GM12878 (cell line): Measurements from ENCODE around the gene FETUB. TPM values are rescaled to one million over a fixed set of nuclear protein-coding genes. Genes with fewer than 3 reads are reported as not detected.

Experiments
- ATAC-seq: fragments of 200-7000 bp; cut with Tn5 transposase; 3 replicates; pipeline ENCODE4 v1.9.1; 2020; ENCODE audit warnings: mild to moderate bottlenecking, moderate library complexity
- BruUV-seq: library from RNA; stranded (reverse); fragments of 400-500 nt; replicated peaks from 2 replicates; lab custom pipeline; 2021; lab: Mats Ljungman, UMichigan
- CTCF ChIA-PET: fragments of 300-600 bp; sonication (Branson Sonifier 250); formaldehyde crosslinking; extraction: SDS; loops from one replicate; lab custom pipeline; 2021; ENCODE audit warnings: inconsistent platforms; lab: Yijun Ruan, JAX
- POLR2A ChIA-PET: fragments of 350-600 bp; formaldehyde crosslinking; extraction: SDS; loops from one replicate; lab custom pipeline; 2021; ENCODE audit warnings: inconsistent platforms; lab: Charles Lee
- RAD21 ChIA-PET: fragments of 300-600 bp; sonication (Branson Sonifier 250); formaldehyde crosslinking; loops from one replicate; lab custom pipeline; 2023; ENCODE audit warnings: antibody characterized with exemption; ENCODE audit not compliant: unreplicated experiment; lab: Charles Lee
- SMC1A ChIA-PET: fragments of 300-600 bp; sonication (Branson Sonifier 250); formaldehyde crosslinking; loops from one replicate; lab custom pipeline; 2023; ENCODE audit not compliant: unreplicated experiment, uncharacterized antibody; lab: Charles Lee
- DNase-seq: peaks from one replicate; pipeline ENCODE4 v3.0.0-alpha.2; 2011; ENCODE audit warnings: low read depth, low spot score
- FAIRE-seq: peaks from 3 replicates; lab custom pipeline; 2011; peaks lifted over from hg19 to GRCh38; lab: Jason Lieb, UNC
- H2AFZ ChIP-seq: 2 replicates; pipeline ENCODE4 v1.6.0; 2011; ENCODE audit warnings: low read depth, low read length, control low read depth; ENCODE audit not compliant: control insufficient read depth
- H3K27ac ChIP-seq: 2 replicates; pipeline ENCODE4 v1.5.1; 2011; ENCODE audit warnings: control low read depth; ENCODE audit not compliant: control insufficient read depth, insufficient read depth
- H3K27me3 ChIP-seq, 2 experiments: replicated peaks in 1 of 2; 2 replicates each; pipeline versions ENCODE4 v1.6.0 to v1.6.1; 2011; ENCODE audit warnings: low read length in 1 of 2; ENCODE audit not compliant: control insufficient read depth in 2 of 2, insufficient read depth in 2 of 2
- H3K36me3 ChIP-seq, 2 experiments: 2 replicates each; pipeline ENCODE4 v1.5.1; 2011; ENCODE audit warnings: low read length in 1 of 2; ENCODE audit not compliant: control insufficient read depth in 2 of 2, insufficient read depth in 2 of 2
- H3K4me1 ChIP-seq: 2 replicates; pipeline ENCODE4 v1.6.1; 2011; ENCODE audit warnings: mild to moderate bottlenecking, low read length, moderate library complexity, mixed read lengths; ENCODE audit not compliant: control insufficient read depth, insufficient read depth
- H3K4me2 ChIP-seq: 2 replicates; pipeline ENCODE4 v1.6.0; 2011; ENCODE audit warnings: control low read depth; ENCODE audit not compliant: control insufficient read depth, insufficient read depth
- H3K4me3 ChIP-seq: fragments of 200-600 bp; sonication (generic); 2 replicates; pipeline ENCODE4 v1.5.1; 2016
- H3K79me2 ChIP-seq: 2 replicates; pipeline ENCODE4 v1.6.0; 2011; ENCODE audit warnings: low read length; ENCODE audit not compliant: control insufficient read depth, insufficient read depth
- H3K9ac ChIP-seq: 2 replicates; pipeline ENCODE4 v1.8.0; 2011; ENCODE audit warnings: low read length, control low read depth, mixed read lengths; ENCODE audit not compliant: control insufficient read depth, insufficient read depth
- H3K9me3 ChIP-seq: replicated peaks from 3 replicates; pipeline ENCODE4 v1.5.1; 2011; ENCODE audit warnings: mild to moderate bottlenecking, low read length; ENCODE audit not compliant: control insufficient read depth, insufficient read depth
- H4K20me1 ChIP-seq: 2 replicates; pipeline ENCODE4 v1.6.0; 2011; ENCODE audit not compliant: control insufficient read depth, insufficient read depth
- ASH2L ChIP-seq: fragments of 300-600, 200-600 bp; sonication (generic); IDR thresholded peaks from 2 replicates; pipeline ENCODE4 v1.6.1; 2017; ENCODE audit warnings: low read depth, mild to moderate bottlenecking, borderline replicate concordance
- BHLHE40 ChIP-seq, 2 experiments: fragments of 450-650 bp in 1 of 2; IDR thresholded peaks; 2 replicates each; pipeline ENCODE4 v1.6.1; 2011 to 2017; ENCODE audit warnings: low read depth in 2 of 2, borderline replicate concordance in 1 of 2, improper control_type of control experiment in 1 of 2, low read length in 1 of 2, mild to moderate bottlenecking in 1 of 2
- CHD1 ChIP-seq: IDR thresholded peaks from 2 replicates; pipeline ENCODE4 v1.6.1; 2012; ENCODE audit warnings: low read depth, low read length, improper control_type of control experiment
- CHD2 ChIP-seq: IDR thresholded peaks from 2 replicates; pipeline ENCODE4 v1.6.1; 2011; ENCODE audit warnings: low read depth, low read length, improper control_type of control experiment, borderline replicate concordance
- ESRRA ChIP-seq: IDR thresholded peaks from 2 replicates; pipeline ENCODE4 v1.6.1; 2012; ENCODE audit warnings: mild to moderate bottlenecking, low read length, improper control_type of control experiment
- GATAD2B ChIP-seq: fragments of 450-650 bp; conservative IDR thresholded peaks from 2 replicates; pipeline ENCODE4 v1.6.1; 2017; ENCODE audit warnings: low read depth, mild to moderate bottlenecking, moderate library complexity
- HDGF ChIP-seq: fragments of 450-650 bp; IDR thresholded peaks from 2 replicates; pipeline ENCODE4 v1.6.1; 2016; ENCODE audit warnings: antibody characterized with exemption
- KLF5 ChIP-seq: fragments of 450-650 bp; IDR thresholded peaks from 2 replicates; pipeline ENCODE4 v1.6.1; 2014; ENCODE audit warnings: mild to moderate bottlenecking; ENCODE audit not compliant: partially characterized antibody
- LARP7 ChIP-seq: fragments of 450-650 bp; IDR thresholded peaks from 2 replicates; pipeline ENCODE4 v1.6.1; 2017; ENCODE audit warnings: mild to moderate bottlenecking
- MAX ChIP-seq: IDR thresholded peaks from 2 replicates; pipeline ENCODE4 v1.6.1; 2012; ENCODE audit warnings: low read depth, low read length, improper control_type of control experiment
- MYC ChIP-seq: IDR thresholded peaks from 2 replicates; pipeline ENCODE4 v1.6.1; 2011; ENCODE audit warnings: mild to moderate bottlenecking, low read length, moderate library complexity, inconsistent platforms; ENCODE audit not compliant: insufficient read depth, insufficient replicate concordance, insufficient read length, severe bottlenecking
- POLR2AphosphoS2 ChIP-seq: IDR thresholded peaks from 2 replicates; pipeline ENCODE4 v1.6.1; 2011; ENCODE audit warnings: low read depth, mild to moderate bottlenecking, low read length, improper control_type of control experiment, moderate library complexity
- SIX5 ChIP-seq: IDR thresholded peaks from 2 replicates; pipeline ENCODE4 v1.6.1; 2011; ENCODE audit warnings: mild to moderate bottlenecking, low read depth, low read length, moderate library complexity; ENCODE audit not compliant: severe bottlenecking
- SKIL ChIP-seq: fragments of 450-650 bp; IDR thresholded peaks from 2 replicates; pipeline ENCODE4 v1.6.1; 2017; ENCODE audit warnings: mild to moderate bottlenecking, low read depth, inconsistent platforms; ENCODE audit not compliant: poor library complexity, severe bottlenecking
- SUPT20H ChIP-seq: IDR thresholded peaks from 2 replicates; pipeline ENCODE4 v1.6.1; 2011; ENCODE audit warnings: low read depth, mild to moderate bottlenecking, low read length, moderate library complexity, borderline replicate concordance; ENCODE audit not compliant: control insufficient read depth
- TAF1 ChIP-seq: IDR thresholded peaks from 2 replicates; pipeline ENCODE4 v1.6.1; 2011; ENCODE audit warnings: mild to moderate bottlenecking, low read depth, low read length, borderline replicate concordance
- TCF3 ChIP-seq: IDR thresholded peaks from 2 replicates; pipeline ENCODE4 v1.6.1; 2012; ENCODE audit warnings: low read depth, mild to moderate bottlenecking, low read length, borderline replicate concordance; ENCODE audit not compliant: insufficient read depth
- ZNF24 ChIP-seq: fragments of 450-650 bp; IDR thresholded peaks from 2 replicates; pipeline ENCODE4 v1.6.1; 2017; ENCODE audit warnings: antibody characterized with exemption, mild to moderate bottlenecking
- WGBS: methylation state at CpG from one replicate; pipeline ENCODE4 v1.1.6; 2016; ENCODE audit warnings: low lambda C conversion rate; ENCODE audit not compliant: insufficient replicate concordance, insufficient coverage; ENCODE audit errors: missing lambda C conversion rate; 5-methylcytosine and 5-hydroxymethylcytosine counted together
- in situ Hi-C: fragments of 300-500 bp; cut with MboI; formaldehyde crosslinking; loops from 9 replicates; pipeline ENCODE4 v1.14.3; 2018; ENCODE audit warnings: mixed read lengths
- intact Hi-C: fragments of 100-400 bp; cut with micrococcal nuclease; formaldehyde crosslinking; loops from one replicate; pipeline ENCODE4 v1.14.2; 2022; ENCODE audit not compliant: unreplicated experiment
- polyA plus RNA-seq, 11 experiments: library from polyadenylated mRNA; depleted of rRNA in 4 of 11; unstranded in 6 of 11; stranded (reverse) in 5 of 11; fragments of >200 nt; fragmentation: Nextera tagmentation in 4 of 11; fragmentation: Illumina TruSeq in 1 of 11; extraction: Ambion mirVana in 4 of 11; extraction: Trizol in 1 of 11; gene quantifications; 1 replicate in 1 of 11; 2 replicates in 10 of 11; pipeline versions ENCODE4 v1.2.1 to v1.2.3, GENCODE V29; 2011 to 2016; ENCODE audit warnings: inconsistent platforms in 2 of 11, missing spikeins in 2 of 11, low read depth in 1 of 11
- total RNA-seq, 4 experiments: library from RNA; depleted of rRNA in 3 of 4; stranded (reverse); fragments of >200 nt in 3 of 4; fragmentation: Illumina TruSeq in 1 of 4; extraction: Trizol in 1 of 4; gene quantifications; 2 replicates each; pipeline versions ENCODE4 v1.2.1 to v1.2.3, GENCODE V29; 2013 to 2021
- TF ChIP-seq, protein P1 (sequence below): IDR thresholded peaks from 2 replicates; pipeline ENCODE4 v1.6.1; 2011; ENCODE audit warnings: low read depth, mild to moderate bottlenecking, low read length, moderate library complexity, borderline replicate concordance; ENCODE audit errors: extremely low read depth

Gene FETUB
- total and polyA plus RNA-seq, 10 of the 15 experiments (the other 5 are each of a cell fraction or from before 2014, with no cell fraction given) = not detected

- ChIA-PET CTCF (no interaction called here), RAD21 (no interaction called here), POLR2A (interaction anchor here (0.6 kb wide), 1 partner anchor 79 kb away, joined by 3 read pairs; no protein-coding TSS in a partner anchor), SMC1A (no interaction called here)
- no peak for FAIRE-seq
- H3K27me3 ChIP-seq = no peaks in the 10 kb centered on the region
- in situ Hi-C loops = no loop called here
- no peak overlapping the region for H2AFZ ChIP-seq
- no peaks in the 10 kb centered on the region for H3K79me2 ChIP-seq
- H3K9me3 ChIP-seq = no peaks in the 10 kb centered on the region
- intact Hi-C loops = no loop called here
- H3K9ac ChIP-seq = no peak overlapping the region
- TF ChIP-seq, protein P1, sequence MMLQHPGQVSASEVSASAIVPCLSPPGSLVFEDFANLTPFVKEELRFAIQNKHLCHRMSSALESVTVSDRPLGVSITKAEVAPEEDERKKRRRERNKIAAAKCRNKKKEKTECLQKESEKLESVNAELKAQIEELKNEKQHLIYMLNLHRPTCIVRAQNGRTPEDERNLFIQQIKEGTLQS = no peak
- TF ChIP-seq CHD2 (no peak), TAF1 (no peak), ASH2L (no peak), SKIL (no peak), POLR2AphosphoS2 (no peak), SUPT20H (no peak), TCF3 (no peak), MYC (no peak), ESRRA (no peak), GATAD2B (no peak), HDGF (no peak), ZNF24 (no peak), SIX5 (no peak), KLF5 (no peak), BHLHE40 (IDR thresholded peaks at IDR 0.05; ENCODE audit: borderline replicate concordance in 1 of 2, low read depth in 2 of 2, low read length in 1 of 2) (no peak), CHD1 (no peak), LARP7 (no peak), MAX (no peak)
- H3K27ac ChIP-seq = no peak overlapping the region
- H3K4me3 ChIP-seq = no peak overlapping the region
- no peaks in the 10 kb centered on the region for H4K20me1 ChIP-seq
- DNase-seq = no peak
- no TSS peak for BruUV-seq
- ATAC-seq = no peak
- no peak overlapping the region for H3K4me2 ChIP-seq
- WGBS = 34% methylated on average over 6 of the region's 6 CpGs
- no peaks in the 10 kb centered on the region for H3K36me3 ChIP-seq
- H3K4me1 ChIP-seq = no peaks in the 10 kb centered on the region
Observed at GRCh38 chr3:186694288-186695032, 54.3 kb downstream of the FETUB start.
